Fibroblast of villous mesenchyme (primary cell): ENCODE data around the gene CNNM3. TPM values are rescaled to one million over a fixed set of nuclear protein-coding genes. Genes with fewer than 3 reads are reported as not detected.

Experiments
- DNase-seq: peaks from one replicate; pipeline ENCODE4 v3.0.0-alpha.2; 2010; ENCODE audit warnings: low read depth
- H3K4me3 ChIP-seq: 2 replicates; pipeline ENCODE4 v1.5.1; 2011; ENCODE audit warnings: low read depth, mild to moderate bottlenecking, low read length
- CTCF ChIP-seq: IDR thresholded peaks from 2 replicates; pipeline ENCODE4 v1.5.1; 2012; ENCODE audit warnings: low read depth, mild to moderate bottlenecking, low read length; ENCODE audit not compliant: insufficient read depth
- total RNA-seq: library from RNA; depleted of rRNA; stranded (reverse); fragments of >200 nt; gene quantifications from 2 replicates; pipeline ENCODE4 v1.2.3, GENCODE V29; 2012

CNNM3 gene
- total RNA-seq, 1 donor, result 8.6 TPM

GRCh38 chr2:96842600-96842999, 26.5 kb downstream of the CNNM3 start:
- DNase-seq, result no peak
- no peak for TF ChIP-seq CTCF

DNA sequence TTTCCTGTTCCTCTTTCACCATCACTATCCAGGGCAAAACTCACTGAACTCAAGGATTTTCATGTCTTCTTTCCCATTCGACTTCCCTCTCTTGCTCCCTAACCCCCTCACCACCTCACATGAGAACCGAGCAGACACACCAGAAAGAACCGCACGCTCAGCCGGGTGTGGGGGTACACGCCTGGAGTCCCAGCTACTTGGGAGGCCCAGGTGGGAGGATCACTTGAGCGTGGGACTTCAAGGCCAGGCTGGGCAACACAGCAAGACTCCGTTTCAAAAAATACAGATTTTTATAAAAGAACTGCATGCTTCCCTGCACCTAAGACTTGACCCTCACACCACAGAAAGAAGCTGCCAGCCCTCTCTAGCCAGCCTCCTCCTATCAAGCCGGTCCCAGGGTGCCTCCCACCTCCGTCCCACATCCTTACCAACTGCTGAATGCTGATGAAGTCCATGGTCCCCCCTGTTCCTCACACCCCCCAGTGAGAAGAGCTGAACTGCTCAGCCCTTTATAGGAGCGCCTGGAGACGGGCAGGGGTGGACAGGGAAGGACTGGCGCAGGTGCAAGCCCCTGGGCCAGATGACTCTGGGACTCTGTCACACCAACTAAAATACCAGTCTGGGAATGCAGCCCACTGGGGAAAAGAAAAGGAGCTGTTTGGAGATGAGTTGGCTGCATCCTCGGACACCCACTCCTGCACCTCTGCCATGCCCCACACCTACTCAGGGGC, 27.6 kb downstream of the CNNM3 start, which contains the start of gene ANKRD23:
TSS of gene ANKRD23 (minus strand) at position 484 of the 731 bp plus-strand sequence. CDS start at position 455, 29 bp downstream.
- no peak for DNase-seq
- H3K4me3 ChIP-seq, result no peak within 1 kb of the TSS

More at GRCh38 chr2:96842600-96842999, 26.5 kb downstream of the CNNM3 start:
- no peak overlapping the region for H3K4me3 ChIP-seq

GRCh38 chr2:96844405-96844808, 28.3 kb downstream of the CNNM3 start:
- H3K4me3 ChIP-seq, result no peak overlapping the region
- DNase-seq, result no peak
- TF ChIP-seq CTCF, result no peak

More for the DNA sequence above, 27.6 kb downstream of the CNNM3 start, which contains the start of gene ANKRD23:
- TF ChIP-seq CTCF, result no peak

GRCh38 chr2:96846825-96847224, 30.8 kb downstream of the CNNM3 start:
- H3K4me3 ChIP-seq, result no peak overlapping the region
- no peak for DNase-seq
- no peak for TF ChIP-seq CTCF

DNA sequence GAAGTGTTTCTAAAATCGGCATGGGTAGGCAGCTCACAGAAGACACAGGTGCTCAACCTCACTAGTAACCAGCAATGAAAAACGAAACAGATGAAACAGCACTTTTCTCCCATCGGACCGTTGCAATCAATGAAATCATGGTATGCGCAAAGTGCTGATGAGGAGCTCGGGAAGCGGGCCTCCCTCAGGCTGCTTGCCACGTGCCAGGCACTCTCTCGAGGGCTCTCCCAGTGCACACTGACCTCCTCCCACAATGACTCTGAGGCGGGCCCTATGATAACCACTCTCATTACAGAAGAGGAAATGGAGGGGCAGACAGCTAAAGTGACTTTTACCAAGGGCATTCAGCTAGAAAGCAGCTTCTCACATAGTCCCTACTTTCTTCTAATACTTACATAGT, 31.5 kb downstream of the CNNM3 start:
- no peak overlapping the region for H3K4me3 ChIP-seq
- no peak for DNase-seq
- TF ChIP-seq CTCF, result no peak

DNA sequence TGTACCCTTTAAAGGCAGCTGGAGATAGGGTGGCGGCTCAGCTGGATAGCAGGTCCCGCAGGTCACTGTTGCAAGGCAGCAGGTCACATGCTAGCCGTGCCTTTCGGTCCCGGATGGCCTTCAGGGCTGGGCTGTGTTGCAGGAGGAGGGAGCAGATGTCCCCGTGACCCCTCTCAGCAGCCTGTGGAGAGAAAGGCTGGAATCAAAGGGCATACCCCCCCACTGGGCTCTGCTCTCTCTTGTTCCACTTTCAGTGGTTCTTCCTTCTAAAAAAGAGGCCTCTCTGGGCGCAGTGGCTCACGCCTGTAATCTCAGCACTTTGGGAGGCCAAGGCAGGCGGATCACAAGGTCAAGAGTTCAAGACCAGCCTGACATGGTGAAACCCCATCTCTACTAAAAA, 32.2 kb downstream of the CNNM3 start:
- no peak for TF ChIP-seq CTCF
- no peak overlapping the region for H3K4me3 ChIP-seq
- DNase-seq, result no peak
